PFSK-1 (cell line): ENCODE measurements around the gene UGT2B28.

Experiments
- FOXP2 ChIP-seq: optimal IDR thresholded peaks from 2 replicates; pipeline ENCODE3; 2011; ENCODE audit warnings: borderline replicate concordance, control low read depth, inconsistent platforms; ENCODE audit not compliant: insufficient read depth; ENCODE audit errors: extremely low read length, extremely low read depth
- POLR2AphosphoS5 ChIP-seq: IDR thresholded peaks from 2 replicates; pipeline ENCODE4 v1.6.1; 2012; ENCODE audit warnings: low read depth, mild to moderate bottlenecking, control low read depth, low read length, moderate library complexity
- SIN3A ChIP-seq: IDR thresholded peaks from 2 replicates; pipeline ENCODE4 v1.6.1; 2012; ENCODE audit warnings: mild to moderate bottlenecking, low read length, moderate library complexity, borderline replicate concordance; ENCODE audit not compliant: insufficient read depth
- TAF1 ChIP-seq: IDR thresholded peaks from 2 replicates; pipeline ENCODE4 v1.6.1; 2012; ENCODE audit warnings: low read length, control low read depth, borderline replicate concordance; ENCODE audit not compliant: insufficient read depth
- TF ChIP-seq, protein P1 (sequence below), 2 experiments: IDR thresholded peaks; 2 replicates each; pipeline versions ENCODE4 v1.6.1 to v1.8.0; 2011 to 2012; ENCODE audit warnings: low read depth in 2 of 2, low read length in 2 of 2, control low read depth in 1 of 2, inconsistent platforms in 1 of 2, mild to moderate bottlenecking in 1 of 2, moderate library complexity in 1 of 2; ENCODE audit not compliant: insufficient read depth in 1 of 2

DNA sequence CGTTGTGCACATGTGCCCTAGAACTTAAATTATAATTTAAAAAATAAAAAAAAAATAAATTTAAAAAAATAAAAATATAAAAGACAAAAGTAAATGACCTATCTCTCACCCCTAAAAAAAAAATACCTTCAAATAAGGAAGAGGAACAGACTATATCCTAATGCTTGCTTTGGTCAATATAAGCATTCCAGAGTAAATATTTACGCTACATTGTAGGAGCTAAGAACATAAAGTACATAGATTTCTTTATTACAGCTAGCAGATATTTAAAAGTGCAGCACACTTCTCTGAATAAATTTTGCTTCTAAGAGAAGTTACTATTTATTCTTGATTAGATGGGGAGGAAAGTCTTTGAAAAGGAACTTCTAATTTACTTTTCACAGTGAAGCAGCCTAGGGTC, 41.2 kb upstream of the UGT2B28 start:
- TF ChIP-seq TAF1 (no peak), POLR2AphosphoS5 (no peak), SIN3A (no peak), FOXP2 (no peak)
- TF ChIP-seq, protein P1, sequence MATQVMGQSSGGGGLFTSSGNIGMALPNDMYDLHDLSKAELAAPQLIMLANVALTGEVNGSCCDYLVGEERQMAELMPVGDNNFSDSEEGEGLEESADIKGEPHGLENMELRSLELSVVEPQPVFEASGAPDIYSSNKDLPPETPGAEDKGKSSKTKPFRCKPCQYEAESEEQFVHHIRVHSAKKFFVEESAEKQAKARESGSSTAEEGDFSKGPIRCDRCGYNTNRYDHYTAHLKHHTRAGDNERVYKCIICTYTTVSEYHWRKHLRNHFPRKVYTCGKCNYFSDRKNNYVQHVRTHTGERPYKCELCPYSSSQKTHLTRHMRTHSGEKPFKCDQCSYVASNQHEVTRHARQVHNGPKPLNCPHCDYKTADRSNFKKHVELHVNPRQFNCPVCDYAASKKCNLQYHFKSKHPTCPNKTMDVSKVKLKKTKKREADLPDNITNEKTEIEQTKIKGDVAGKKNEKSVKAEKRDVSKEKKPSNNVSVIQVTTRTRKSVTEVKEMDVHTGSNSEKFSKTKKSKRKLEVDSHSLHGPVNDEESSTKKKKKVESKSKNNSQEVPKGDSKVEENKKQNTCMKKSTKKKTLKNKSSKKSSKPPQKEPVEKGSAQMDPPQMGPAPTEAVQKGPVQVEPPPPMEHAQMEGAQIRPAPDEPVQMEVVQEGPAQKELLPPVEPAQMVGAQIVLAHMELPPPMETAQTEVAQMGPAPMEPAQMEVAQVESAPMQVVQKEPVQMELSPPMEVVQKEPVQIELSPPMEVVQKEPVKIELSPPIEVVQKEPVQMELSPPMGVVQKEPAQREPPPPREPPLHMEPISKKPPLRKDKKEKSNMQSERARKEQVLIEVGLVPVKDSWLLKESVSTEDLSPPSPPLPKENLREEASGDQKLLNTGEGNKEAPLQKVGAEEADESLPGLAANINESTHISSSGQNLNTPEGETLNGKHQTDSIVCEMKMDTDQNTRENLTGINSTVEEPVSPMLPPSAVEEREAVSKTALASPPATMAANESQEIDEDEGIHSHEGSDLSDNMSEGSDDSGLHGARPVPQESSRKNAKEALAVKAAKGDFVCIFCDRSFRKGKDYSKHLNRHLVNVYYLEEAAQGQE (IDR thresholded peaks at IDR 0.05; ENCODE audit: insufficient read depth in 1 of 2, low read depth in 2 of 2, low read length in 2 of 2) = no peak
